Measurements from ENCODE around the gene PRPF38A. TPM values are rescaled to one million over a fixed set of nuclear protein-coding genes. Genes with fewer than 3 reads are reported as not detected.

PRPF38A gene
- total RNA-seq, 1 experiment from 2014 or later: 41.6 TPM

DNA sequence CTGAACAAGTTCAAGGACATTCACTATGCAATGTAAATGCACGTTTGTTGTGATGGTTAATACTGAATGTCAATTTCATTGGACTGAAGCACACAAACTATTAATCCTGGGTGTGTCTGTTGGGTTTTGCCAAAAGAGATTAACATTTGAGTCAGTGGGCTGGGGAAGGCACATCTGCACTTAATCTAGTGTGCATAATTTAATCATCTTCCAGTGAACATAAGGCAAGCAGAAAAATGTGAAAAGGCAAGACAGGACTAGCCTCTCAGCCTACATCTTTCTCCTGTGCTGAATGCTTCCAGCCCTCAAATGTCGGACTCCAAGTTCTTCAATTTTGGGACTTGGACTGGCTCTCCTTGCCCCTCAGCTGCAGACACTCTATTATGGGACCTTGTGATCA is 40.1 kb downstream of the PRPF38A start:
- H3K4me1 ChIP-seq (ENCODE audit: control insufficient read depth, insufficient read depth, low read length): no peaks in the 10 kb centered on the region
- no peaks in the 10 kb centered on the region for H3K27me3 ChIP-seq (ENCODE audit: control insufficient read depth, insufficient read depth, low read length)
- ChIA-PET POLR2A (no interaction called here), CTCF (no interaction called here)
- TF ChIP-seq CTCF (IDR thresholded peaks at IDR 0.05) (no peak), POLR2AphosphoS5 (IDR thresholded peaks at IDR 0.05; ENCODE audit: low read depth, low read length) (no peak)
- no peaks in the 10 kb centered on the region for H3K9me3 ChIP-seq (ENCODE audit: control insufficient read depth, insufficient read depth, low read depth, low read length)
- no peak overlapping the region for H3K27ac ChIP-seq (ENCODE audit: low read length)
- BruUV-seq (replicated peaks): no TSS peak
- ATAC-seq (no peak), DNase-seq (ENCODE audit: low read depth, low spot score) (no peak)
- intact Hi-C loops (cut with micrococcal nuclease; ENCODE audit: unreplicated experiment): no loop called here
- in situ Hi-C loops (cut with HindIII; ENCODE audit: low pct_unique_long_range_greater_than_20kb, low sequenced_read_pairs): no loop called here
- 0 out of 2 replicates have a peak, but pooled peaks cover 5% of the 10 kb centered on the region for H3K36me3 ChIP-seq (ENCODE audit: control insufficient read depth, insufficient read depth, low read length)
- no peak overlapping the region for H3K4me3 ChIP-seq (ENCODE audit: low read depth in 2 of 2, low read length in 2 of 2)

DNA sequence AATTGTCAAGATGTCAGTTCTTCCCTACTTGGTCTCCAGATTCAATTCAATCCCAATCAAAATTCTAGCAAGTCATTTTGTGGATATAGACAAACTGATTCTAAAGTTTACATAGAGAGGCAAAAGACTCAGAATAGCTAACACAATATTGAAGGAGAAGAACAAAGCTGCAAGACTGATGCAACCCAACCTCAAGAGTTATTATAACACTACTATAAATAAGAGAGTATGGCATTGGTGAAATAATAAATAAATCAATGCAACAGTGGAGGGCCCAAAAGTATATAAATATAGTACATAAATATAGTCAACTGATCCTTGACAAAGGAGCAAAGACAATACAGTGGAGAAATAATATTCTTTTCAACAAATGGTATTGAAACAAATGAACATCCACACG is 49.7 kb downstream of the PRPF38A start:
- TF ChIP-seq, protein P1, sequence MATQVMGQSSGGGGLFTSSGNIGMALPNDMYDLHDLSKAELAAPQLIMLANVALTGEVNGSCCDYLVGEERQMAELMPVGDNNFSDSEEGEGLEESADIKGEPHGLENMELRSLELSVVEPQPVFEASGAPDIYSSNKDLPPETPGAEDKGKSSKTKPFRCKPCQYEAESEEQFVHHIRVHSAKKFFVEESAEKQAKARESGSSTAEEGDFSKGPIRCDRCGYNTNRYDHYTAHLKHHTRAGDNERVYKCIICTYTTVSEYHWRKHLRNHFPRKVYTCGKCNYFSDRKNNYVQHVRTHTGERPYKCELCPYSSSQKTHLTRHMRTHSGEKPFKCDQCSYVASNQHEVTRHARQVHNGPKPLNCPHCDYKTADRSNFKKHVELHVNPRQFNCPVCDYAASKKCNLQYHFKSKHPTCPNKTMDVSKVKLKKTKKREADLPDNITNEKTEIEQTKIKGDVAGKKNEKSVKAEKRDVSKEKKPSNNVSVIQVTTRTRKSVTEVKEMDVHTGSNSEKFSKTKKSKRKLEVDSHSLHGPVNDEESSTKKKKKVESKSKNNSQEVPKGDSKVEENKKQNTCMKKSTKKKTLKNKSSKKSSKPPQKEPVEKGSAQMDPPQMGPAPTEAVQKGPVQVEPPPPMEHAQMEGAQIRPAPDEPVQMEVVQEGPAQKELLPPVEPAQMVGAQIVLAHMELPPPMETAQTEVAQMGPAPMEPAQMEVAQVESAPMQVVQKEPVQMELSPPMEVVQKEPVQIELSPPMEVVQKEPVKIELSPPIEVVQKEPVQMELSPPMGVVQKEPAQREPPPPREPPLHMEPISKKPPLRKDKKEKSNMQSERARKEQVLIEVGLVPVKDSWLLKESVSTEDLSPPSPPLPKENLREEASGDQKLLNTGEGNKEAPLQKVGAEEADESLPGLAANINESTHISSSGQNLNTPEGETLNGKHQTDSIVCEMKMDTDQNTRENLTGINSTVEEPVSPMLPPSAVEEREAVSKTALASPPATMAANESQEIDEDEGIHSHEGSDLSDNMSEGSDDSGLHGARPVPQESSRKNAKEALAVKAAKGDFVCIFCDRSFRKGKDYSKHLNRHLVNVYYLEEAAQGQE (IDR thresholded peaks at IDR 0.05; ENCODE audit: insufficient read depth in 1 of 2, low read depth in 2 of 2, low read length in 1 of 2): no peak
- TF ChIP-seq POLR2AphosphoS5 (IDR thresholded peaks at IDR 0.05; ENCODE audit: low read depth, low read length): no peak
- no peak for TF ChIP-seq TCF7L2 (IDR thresholded peaks at IDR 0.05; ENCODE audit: low read depth, low read length)
- no peak for TF ChIP-seq CTCF (IDR thresholded peaks at IDR 0.05)
- no peak for TF ChIP-seq SIN3A (IDR thresholded peaks at IDR 0.05; ENCODE audit: borderline replicate concordance, insufficient read depth, low read depth, low read length)
- ATAC-seq: no peak
- Histone ChIP-seq H3K27ac (ENCODE audit: low read length) (no peak overlapping the region), H3K4me3 (ENCODE audit: low read depth in 2 of 2, low read length in 2 of 2) (no peak overlapping the region), H3K27me3 (ENCODE audit: control insufficient read depth, insufficient read depth, low read length) (no peaks in the 10 kb centered on the region), H3K9me3 (ENCODE audit: control insufficient read depth, insufficient read depth, low read depth, low read length) (no peaks in the 10 kb centered on the region), H3K36me3 (ENCODE audit: control insufficient read depth, insufficient read depth, low read length) (no peaks in the 10 kb centered on the region), H3K4me1 (ENCODE audit: control insufficient read depth, insufficient read depth, low read length) (no peaks in the 10 kb centered on the region)
- BruUV-seq (replicated peaks): no TSS peak
- DNase-seq (ENCODE audit: low read depth, low spot score): no peak
- ChIA-PET POLR2A (no interaction called here), CTCF (no interaction called here)
- intact Hi-C loops (cut with micrococcal nuclease; ENCODE audit: unreplicated experiment): no loop called here
- in situ Hi-C loops (cut with HindIII; ENCODE audit: low pct_unique_long_range_greater_than_20kb, low sequenced_read_pairs): no loop called here

GRCh38 chr1:52454779-52455178 is 50.4 kb downstream of the PRPF38A start:
- Histone ChIP-seq H3K27me3 (ENCODE audit: control insufficient read depth, insufficient read depth, low read length) (no peaks in the 10 kb centered on the region), H3K27ac (ENCODE audit: low read length) (no peak overlapping the region), H3K36me3 (ENCODE audit: control insufficient read depth, insufficient read depth, low read length) (no peaks in the 10 kb centered on the region), H3K4me1 (ENCODE audit: control insufficient read depth, insufficient read depth, low read length) (no peaks in the 10 kb centered on the region), H3K9me3 (ENCODE audit: control insufficient read depth, insufficient read depth, low read depth, low read length) (no peaks in the 10 kb centered on the region), H3K4me3 (ENCODE audit: low read depth in 2 of 2, low read length in 2 of 2) (no peak overlapping the region)
- POLR2A ChIA-PET: interaction anchor here (0.6 kb wide), 1 partner anchor 98 kb away, joined by 9 read pairs; the partner anchor contains the start of gene TUT4
- no TSS peak for BruUV-seq (replicated peaks)
- CTCF ChIA-PET: no interaction called here
- DNase-seq (ENCODE audit: low read depth, low spot score) (no peak), ATAC-seq (no peak)
- intact Hi-C loops (cut with micrococcal nuclease; ENCODE audit: unreplicated experiment) (no loop called here), in situ Hi-C loops (cut with HindIII; ENCODE audit: low pct_unique_long_range_greater_than_20kb, low sequenced_read_pairs) (no loop called here)
- TF ChIP-seq CTCF (IDR thresholded peaks at IDR 0.05): no peak
